ENCODE measurements around the gene SMPDL3A. TPM values are rescaled to one million over a fixed set of nuclear protein-coding genes. Genes with fewer than 3 reads are reported as not detected.

SMPDL3A gene
- total RNA-seq, 1 experiment from 2014 or later: 0.59 TPM

GRCh38 chr6:122751326-122751725, 37.7 kb upstream of the SMPDL3A start:
- H2BK120ac ChIP-seq (ENCODE audit: low read depth, low read length, poor library complexity, severe bottlenecking): no peak overlapping the region
- no peak for TF ChIP-seq CTCF (conservative IDR thresholded peaks at IDR 0.05)
- no peak for DNase-seq
- Mint-ChIP-seq H3K27me3 (ENCODE audit: low read depth) (peaks cover 9% of the 10 kb centered on the region), H3K4me3 (no peak overlapping the region), H3K9me3 (peaks cover 10 to 23% of the 10 kb centered on the region in 2 experiments), H3K4me1 (peaks cover 29 to 36% of the 10 kb centered on the region in 2 experiments), H3K36me3 (ENCODE audit: insufficient read depth in 1 of 3, low read depth in 3 of 3) (peaks cover 5 to 16% (median 11%) of the 10 kb centered on the region in 3 experiments), H3K27ac (no peak overlapping the region)
- H2BK12ac ChIP-seq (ENCODE audit: insufficient read length, low read depth, low read length): no peak overlapping the region
- H3K9ac ChIP-seq (ENCODE audit: extremely low read depth, insufficient read length, low read length): no peak overlapping the region
- no peaks in the 10 kb centered on the region for H3K9me3 ChIP-seq (ENCODE audit: control insufficient read depth, low read depth, low read length)
- H3T11ph ChIP-seq (ENCODE audit: low read length): no peak overlapping the region
- no peak overlapping the region for H3K4me2 ChIP-seq (ENCODE audit: insufficient read depth, insufficient read length, low read length)
- no peak overlapping the region for H3K27ac ChIP-seq (ENCODE audit: insufficient read length, low read depth, low read length)
- no peak overlapping the region for H2BK15ac ChIP-seq (ENCODE audit: low read depth, low read length)
- H3K14ac ChIP-seq (ENCODE audit: insufficient read depth, low read length): no peak overlapping the region
- no peak overlapping the region for H4K91ac ChIP-seq (ENCODE audit: insufficient read length, low read depth, low read length)
- no peaks in the 10 kb centered on the region for H3K23me2 ChIP-seq (ENCODE audit: insufficient read length, low read depth, low read length, poor library complexity, severe bottlenecking)
- no peaks in the 10 kb centered on the region; the same call in 1 of the 2 replicates for H3K27me3 ChIP-seq (ENCODE audit: insufficient read depth, low read length)
- peak overlapping the region; percentile 42 for H2AFZ ChIP-seq (ENCODE audit: low read length)
- no peaks in the 10 kb centered on the region for H3K79me2 ChIP-seq (ENCODE audit: insufficient read depth, low read length)
- no peak overlapping the region for H3K56ac ChIP-seq (ENCODE audit: insufficient read length, low read depth, low read length)
- no peaks in the 10 kb centered on the region for H4K20me1 ChIP-seq (ENCODE audit: control insufficient read depth, insufficient read depth, insufficient read length)
- H4K8ac ChIP-seq (replicated peaks; ENCODE audit: insufficient read length, low read depth, low read length): no peak overlapping the region
- WGBS (ENCODE audit: extremely low coverage, insufficient read length, low lambda C conversion rate): no CpG with 5 or more reads among the region's 3 CpGs
- no peak overlapping the region for H3K4ac ChIP-seq (ENCODE audit: low read depth, low read length)
- no peak overlapping the region for H2BK20ac ChIP-seq (ENCODE audit: low read depth, low read length, poor library complexity, severe bottlenecking)
- no peaks in the 10 kb centered on the region for H3K79me1 ChIP-seq (ENCODE audit: insufficient read depth, low read depth, low read length, poor library complexity, severe bottlenecking)
- no peak overlapping the region for H2AK5ac ChIP-seq (ENCODE audit: insufficient read length, low read length)
- H3K4me1 ChIP-seq (ENCODE audit: insufficient read depth, low read length): peaks cover 4% of the 10 kb centered on the region; the same call in 1 of the 2 replicates
- H3K23ac ChIP-seq (ENCODE audit: insufficient read length, low read depth, low read length): no peak overlapping the region
- H3K18ac ChIP-seq (ENCODE audit: insufficient read length, low read depth, low read length): no peak overlapping the region
- no peak overlapping the region for H4K5ac ChIP-seq (ENCODE audit: insufficient read length, low read depth, low read length)
- no peak overlapping the region for H2BK5ac ChIP-seq (ENCODE audit: insufficient read length, low read length)
